Stimulated activated CD4-positive, alpha-beta T cell treated with anti-CD3 and anti-CD28 coated beads, Interleukin-15, amount 100 ng/mL, for 24 hours (primary cell): ENCODE data around the gene ESPL1.
"Not testable (repeated sequence)": the region's sequence is repeated elsewhere in the genome, so short reads cannot be mapped to it uniquely, and the experiment has no call there.

ENCODE experiments used
- DNase-seq: peaks from one replicate; pipeline ENCODE4 v3.0.0-alpha.2; 2020

The ESPL1 gene

DNA sequence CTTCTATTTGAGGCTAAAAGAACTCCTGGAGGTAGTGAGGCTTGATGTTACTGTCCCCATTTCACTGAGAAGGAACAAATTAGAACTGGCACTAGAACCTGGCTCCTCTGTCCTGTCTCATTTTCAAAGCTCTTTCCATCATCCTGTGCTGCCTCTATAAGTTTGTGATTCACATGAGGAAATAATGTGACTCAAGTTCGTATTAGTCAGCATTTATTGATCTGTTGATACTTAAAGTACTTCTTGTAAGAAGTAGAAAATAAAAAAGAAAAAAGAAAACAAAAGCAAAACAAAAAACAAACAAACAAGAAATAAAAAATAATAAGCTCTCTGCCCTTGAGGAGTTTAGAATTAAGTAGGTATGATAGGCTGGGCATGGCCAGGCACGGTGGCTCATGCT is 2.3 kb upstream of the ESPL1 start:
- no peak for DNase-seq

DNA sequence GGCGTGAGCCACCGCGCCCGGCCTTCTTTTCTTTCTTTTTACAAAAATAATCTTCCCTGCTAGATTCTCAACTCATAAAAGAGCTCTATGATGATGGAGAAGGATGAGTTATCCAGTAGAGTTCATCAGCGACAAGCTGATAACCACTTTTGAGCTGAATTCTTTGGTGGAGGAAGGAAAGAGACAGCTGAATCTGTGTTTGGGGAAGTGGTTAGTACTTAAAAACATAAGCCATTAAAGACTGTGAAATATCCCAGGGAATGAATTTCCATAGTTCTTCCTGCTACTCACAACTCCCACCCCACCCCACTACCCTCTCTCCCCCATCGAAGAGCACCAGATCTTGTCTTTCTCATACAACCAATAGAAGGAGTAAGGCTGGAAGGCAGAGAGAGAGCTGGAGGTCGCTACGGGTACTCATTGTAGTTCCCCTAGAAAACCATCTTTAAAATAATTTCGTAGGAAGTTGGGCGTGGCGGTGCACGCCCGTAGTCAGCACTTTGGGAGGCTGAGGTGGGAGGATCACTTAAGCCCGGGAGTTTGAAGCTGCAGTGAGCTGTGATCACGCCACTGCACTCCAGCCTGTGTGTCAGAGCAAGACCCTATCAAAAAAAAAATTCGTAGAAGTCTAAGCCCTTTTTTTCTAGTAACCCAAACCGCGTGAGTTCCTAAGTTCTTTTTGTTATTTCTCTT is 647 bp upstream of the ESPL1 start:
- DNase-seq, result peak; percentile 61

DNA sequence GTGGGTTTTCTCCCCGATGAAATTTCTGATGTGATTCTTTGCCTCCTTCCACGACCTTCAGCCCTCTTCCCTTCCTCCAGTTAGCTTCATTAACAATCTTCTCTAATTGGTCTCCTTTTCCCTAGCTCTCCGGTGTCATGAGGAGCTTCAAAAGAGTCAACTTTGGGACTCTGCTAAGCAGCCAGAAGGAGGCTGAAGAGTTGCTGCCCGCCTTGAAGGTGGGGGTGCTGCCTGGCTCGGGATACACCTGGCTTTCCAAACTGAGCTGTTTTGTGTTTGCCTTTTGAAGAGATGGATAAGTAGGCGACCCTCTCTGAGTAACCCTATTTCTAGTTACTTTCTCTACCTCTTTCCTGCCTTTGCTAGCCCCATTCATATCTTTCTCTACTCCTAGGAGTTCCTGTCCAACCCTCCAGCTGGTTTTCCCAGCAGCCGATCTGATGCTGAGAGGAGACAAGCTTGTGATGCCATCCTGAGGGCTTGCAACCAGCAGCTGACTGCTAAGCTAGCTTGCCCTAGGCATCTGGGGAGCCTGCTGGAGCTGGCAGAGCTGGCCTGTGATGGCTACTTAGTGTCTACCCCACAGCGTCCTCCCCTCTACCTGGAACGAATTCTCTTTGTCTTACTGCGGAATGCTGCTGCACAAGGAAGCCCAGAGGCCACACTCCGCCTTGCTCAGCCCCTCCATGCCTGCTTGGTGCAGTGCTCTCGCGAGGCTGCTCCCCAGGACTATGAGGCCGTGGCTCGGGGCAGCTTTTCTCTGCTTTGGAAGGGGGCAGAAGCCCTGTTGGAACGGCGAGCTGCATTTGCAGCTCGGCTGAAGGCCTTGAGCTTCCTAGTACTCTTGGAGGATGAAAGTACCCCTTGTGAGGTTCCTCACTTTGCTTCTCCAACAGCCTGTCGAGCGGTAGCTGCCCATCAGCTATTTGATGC is 797 bp downstream of the ESPL1 start:
- no peak for DNase-seq

DNA sequence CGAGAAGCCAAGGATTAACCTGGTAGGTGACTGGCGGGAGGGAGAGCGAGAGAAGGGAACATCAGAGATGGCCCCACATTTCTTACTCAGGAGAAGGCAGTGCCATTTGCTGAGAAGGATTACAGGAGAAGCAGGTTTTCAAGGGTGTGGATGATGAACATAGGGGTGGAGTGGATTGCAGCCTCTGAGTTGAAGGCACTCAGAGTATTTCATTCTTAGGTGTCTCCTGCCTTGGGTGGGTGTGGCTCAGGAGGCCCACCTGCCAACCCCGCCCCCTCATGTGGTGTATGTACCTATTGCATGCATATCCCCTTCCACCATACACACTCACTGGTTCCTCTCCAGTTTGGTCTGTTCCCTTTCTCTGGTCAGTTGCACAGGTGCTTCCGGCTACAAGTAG is 6.3 kb downstream of the ESPL1 start:
- no peak for DNase-seq

DNA sequence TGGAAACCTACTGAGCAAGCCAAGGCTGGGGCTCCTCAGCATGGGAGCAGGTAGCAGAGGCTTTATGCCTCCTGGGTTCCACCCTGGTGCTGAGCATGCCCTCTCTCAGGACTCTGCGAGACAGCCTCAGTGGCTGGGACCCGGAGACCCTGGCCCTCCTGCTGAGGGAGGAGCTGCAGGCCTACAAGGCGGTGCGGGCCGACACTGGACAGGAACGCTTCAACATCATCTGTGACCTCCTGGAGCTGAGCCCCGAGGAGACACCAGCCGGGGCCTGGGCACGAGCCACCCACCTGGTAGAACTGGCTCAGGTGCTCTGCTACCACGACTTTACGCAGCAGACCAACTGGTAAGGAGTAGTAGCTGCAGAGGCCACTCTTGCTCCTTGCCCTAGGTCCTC is 8.4 kb downstream of the ESPL1 start:
- no peak for DNase-seq

DNA sequence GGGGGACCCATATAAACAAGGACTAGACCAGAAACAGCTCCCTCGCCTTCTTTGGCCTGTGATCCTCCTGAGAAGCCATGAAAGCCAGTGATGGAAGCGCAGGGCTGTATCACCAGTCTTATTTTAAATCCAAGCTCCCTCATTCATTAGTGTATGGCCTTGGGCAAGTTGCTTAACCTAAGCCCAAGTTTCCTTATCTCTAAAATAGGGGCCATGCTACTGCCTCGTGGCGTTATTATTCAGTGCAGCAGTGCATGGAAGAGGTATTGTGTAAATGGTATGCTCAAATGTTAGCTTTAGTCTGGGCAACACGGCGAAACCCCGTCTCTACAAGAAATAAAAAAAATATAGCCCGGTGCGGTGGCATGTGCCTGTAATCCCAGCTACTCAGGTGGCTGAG is 9.9 kb downstream of the ESPL1 start:
- no peak for DNase-seq

DNA sequence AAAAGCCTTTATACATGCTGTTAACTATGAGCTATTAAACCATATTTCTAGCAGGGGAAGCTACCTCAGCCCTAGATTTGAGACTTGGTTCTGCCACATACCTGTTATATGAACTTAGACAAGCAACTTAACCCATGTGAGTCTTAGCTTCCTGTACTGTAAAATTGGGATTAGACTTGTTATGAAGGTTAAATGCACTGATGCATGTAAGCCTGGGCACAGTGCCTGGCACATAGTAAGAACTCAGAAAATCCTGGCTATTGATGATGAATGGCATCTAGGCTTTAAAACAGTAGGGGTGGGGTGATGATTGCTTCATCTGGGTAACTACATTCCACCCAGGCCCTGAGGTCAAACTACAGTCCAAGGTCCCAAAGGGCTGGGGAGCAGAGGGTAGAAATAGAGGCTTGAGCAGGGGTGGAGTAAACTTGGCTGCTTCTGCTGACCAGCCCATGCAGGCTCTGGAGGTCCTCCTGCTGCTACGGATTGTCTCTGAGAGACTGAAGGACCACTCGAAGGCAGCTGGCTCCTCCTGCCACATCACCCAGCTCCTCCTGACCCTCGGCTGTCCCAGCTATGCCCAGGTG is 11.3 kb downstream of the ESPL1 start:
- DNase-seq, result no peak

DNA sequence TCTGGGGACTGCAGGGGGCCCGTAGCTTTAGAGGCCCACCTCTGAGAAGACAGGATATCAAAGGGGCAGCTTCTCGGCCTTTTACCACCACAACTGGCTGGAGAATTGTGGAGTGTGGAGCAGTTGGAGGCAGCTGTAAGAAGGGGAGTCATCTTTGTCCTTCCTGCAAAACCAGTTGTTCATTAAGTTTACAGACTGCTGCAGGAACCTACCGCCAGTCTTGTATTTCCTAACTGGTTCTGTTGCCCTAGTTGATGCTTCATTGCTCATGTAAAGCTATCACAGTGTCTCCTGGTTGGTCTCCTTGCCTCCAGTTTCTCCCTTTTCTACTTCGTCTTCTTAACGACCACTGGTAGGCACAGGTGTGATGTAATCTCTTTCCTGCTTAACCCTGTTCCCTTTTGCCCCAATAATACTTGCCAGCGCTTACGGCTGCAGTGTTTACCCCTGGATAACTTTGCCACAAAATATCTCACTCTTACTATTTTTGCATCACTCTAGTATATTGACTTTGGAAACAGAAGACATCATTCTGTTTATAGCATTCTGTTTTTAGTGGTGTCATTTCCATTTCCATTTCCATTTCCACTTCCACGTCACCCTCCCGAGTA is 11.9 kb downstream of the ESPL1 start:
- DNase-seq, result no peak

DNA sequence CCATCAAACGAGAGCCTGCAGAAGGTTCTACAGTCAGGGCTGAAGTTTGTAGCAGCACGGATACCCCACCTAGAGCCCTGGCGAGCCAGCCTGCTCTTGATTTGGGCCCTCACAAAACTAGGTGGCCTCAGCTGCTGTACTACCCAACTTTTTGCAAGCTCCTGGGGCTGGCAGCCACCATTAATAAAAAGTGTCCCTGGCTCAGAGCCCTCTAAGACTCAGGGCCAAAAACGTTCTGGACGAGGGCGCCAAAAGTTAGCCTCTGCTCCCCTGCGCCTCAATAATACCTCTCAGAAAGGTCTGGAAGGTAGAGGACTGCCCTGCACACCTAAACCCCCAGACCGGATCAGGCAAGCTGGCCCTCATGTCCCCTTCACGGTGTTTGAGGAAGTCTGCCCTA is 18.3 kb downstream of the ESPL1 start:
- no peak for DNase-seq

DNA sequence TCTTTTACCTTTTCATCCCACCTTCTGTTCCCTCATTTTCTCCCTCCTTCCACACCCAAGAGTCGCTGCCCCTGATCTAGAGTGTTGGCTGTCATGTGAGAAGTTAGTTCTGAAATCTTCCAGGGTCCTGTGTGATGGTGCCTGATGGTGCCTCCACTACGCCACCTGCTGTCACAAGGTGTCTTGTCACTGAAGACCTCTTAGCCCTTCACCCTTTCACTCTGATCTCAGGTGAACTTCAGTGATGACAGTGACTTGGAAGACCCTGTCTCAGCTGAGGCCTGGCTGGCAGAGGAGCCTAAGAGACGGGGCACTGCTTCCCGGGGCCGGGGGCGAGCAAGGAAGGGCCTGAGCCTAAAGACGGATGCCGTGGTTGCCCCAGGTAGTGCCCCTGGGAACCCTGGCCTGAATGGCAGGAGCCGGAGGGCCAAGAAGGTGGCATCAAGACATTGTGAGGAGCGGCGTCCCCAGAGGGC is 19.7 kb downstream of the ESPL1 start:
- DNase-seq, result peak; percentile 72

DNA sequence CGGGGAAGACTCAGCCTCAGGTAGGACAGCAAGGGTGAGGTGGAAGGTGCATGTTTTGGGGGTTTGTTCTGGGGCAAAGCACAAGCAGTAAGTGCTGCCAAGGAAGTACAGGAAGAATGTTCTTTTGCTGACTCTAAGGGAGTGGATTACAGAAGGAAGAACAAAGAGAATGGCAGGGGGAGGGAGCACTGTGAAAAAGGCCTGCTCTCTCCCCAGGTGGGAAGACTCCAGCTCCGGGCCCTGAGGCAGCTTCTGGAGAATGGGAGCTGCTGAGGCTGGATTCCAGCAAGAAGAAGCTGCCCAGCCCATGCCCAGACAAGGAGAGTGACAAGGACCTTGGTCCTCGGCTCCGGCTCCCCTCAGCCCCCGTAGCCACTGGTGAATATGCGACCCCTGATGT is 20.2 kb downstream of the ESPL1 start:
- no peak for DNase-seq

DNA sequence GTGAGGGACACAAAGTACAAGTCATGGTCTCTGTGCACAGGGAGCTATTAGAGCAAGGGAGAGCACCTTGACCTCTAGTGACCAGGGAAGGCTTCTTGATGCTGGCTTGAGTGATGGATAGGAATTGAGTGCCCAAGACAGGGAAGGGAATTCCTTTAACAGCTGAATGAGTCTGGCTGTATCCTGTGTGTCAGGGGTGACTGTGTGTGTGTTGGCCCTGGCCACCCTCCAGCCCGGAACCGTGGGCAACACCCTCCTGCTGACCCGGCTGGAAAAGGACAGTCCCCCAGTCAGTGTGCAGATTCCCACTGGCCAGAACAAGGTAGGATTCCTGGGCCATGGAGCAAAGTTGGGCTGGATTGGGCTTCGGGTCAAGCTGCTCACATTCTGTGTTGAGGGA is 21.8 kb downstream of the ESPL1 start:
- no peak for DNase-seq

DNA sequence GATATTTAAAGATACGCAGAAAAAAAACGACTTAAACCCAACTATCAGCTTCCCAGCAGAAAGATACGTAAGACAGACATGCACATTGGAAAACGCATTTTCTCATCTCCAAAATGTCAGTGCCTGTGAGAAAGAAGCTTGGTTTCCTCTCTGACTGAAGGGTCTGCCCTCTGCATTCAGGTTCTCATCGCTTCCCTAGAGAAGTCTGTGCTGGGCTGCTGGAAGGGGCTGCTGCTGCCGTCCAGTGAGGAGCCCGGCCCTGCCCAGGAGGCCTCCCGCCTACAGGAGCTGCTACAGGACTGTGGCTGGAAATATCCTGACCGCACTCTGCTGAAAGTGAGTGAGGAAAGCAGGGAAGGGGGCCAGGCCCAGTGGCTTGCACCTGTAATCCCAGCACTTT is 22.6 kb downstream of the ESPL1 start:
- DNase-seq, result peak; percentile 34

DNA sequence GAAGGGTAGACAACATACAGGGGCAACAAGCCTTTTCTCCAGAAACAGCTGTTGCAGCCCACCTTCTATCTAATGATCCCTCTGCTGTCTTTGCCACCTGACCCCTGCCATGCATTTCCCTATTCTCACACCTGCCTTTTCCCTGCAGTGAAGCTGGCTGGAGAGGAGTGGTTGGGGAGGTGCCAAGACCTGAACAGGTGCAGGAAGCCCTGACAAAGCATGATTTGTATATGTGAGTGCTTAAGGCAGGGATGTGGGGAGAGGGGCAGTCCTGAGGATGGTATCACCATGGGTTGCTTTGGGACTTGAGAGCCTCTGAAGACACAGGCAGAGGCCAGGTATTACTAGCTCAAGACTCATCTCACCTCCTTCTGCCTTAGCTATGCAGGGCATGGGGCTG is 24.3 kb downstream of the ESPL1 start:
- DNase-seq, result no peak

DNA sequence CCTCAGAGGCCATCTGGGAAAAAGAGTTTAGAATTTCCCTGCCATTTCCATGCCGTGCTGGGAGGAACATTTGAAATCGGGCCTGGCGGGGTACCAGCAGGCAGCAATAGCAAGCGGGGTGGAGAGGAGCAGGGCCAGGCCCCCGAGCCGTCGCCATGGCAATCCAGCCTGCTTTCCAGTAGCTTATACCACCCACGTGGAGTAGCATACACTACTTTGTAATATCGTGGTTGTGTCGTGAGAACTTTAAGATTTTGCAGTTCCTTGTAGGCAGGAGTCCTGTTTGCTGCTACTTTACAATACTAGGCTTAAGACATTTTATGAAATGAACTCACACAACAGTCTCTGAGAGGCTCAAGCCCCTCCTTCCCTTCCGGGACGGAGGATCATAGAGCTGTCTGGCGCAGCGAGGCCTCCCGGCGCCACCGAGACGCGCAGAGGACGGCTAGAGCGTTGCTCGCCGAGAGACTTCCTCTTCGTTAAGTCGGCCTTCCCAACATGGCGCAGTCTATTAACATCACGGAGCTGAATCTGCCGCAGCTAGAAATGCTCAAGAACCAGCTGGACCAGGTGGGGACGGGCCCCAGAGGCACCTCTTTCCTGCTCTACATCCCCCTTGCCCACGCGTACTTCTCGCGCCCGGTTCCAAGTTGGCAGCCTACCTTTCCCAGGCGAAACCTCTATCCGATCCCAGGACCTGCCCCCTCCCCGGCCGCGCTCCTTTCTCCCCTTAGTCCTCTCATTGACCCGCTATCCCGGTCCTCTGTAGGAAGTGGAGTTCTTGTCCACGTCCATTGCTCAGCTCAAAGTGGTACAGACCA is 27.2 kb downstream of the ESPL1 start, which contains the start of gene PFDN5:
Gene PFDN5, plus strand, starts transcription at position 473 of the 821 bp plus-strand sequence. Its CDS starts 26 bp downstream, at position 499.
- peak; percentile 91 for DNase-seq

DNA sequence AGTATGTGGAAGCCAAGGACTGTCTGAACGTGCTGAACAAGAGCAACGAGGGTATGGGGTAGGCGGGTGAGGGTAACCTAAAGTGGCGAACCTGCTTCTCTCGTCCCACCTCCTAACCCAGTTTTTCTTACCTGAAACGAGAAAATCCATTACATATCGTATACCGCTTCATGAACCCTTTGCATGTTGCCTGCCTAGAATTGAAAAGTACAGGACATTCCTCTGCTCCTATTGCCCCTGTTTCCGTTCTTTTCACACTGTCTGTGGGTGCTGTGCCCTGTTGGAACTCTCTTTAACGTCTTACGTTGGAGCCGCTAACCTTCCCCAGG is 27.8 kb downstream of the ESPL1 start:
- DNase-seq, result no peak

DNA sequence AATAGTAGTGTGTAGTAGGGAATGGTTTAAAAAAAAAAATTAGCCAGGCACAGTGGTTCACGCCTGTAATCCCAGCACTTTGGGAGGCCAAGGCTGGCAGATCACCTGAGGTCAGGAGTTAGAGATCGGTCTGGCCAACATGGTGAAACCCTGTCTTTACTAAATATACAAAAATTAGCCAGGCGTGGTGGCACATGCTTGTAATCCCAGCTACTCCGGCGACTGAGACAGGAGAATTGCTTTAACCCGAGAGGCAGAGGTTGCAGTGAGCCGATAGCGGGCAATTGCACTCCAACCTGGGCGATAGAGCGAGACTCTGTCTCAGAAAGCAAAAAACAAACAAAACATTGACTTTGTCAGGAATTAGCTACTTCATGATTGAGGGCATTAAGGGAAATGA is 29.0 kb downstream of the ESPL1 start:
- DNase-seq, result not testable (repeated sequence)

DNA sequence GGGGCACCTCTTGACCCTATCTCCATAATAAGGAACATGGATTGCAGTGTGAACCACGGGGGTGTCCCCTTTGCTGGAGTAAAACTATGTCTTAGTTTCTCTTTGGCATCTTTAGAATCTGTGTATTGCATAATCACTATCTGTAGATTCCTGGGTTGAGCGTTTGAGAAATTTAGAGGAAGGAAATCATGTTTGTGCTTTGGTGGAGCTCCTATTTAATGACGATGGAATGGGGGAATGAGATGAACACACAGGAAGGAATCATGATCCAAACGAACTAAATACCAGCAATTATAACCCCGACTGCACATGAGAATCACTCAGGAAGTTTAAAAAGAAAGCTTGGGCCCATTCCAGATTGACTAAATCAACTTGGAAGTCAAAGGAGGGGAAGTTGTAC is 30.1 kb downstream of the ESPL1 start:
- no peak for DNase-seq

DNA sequence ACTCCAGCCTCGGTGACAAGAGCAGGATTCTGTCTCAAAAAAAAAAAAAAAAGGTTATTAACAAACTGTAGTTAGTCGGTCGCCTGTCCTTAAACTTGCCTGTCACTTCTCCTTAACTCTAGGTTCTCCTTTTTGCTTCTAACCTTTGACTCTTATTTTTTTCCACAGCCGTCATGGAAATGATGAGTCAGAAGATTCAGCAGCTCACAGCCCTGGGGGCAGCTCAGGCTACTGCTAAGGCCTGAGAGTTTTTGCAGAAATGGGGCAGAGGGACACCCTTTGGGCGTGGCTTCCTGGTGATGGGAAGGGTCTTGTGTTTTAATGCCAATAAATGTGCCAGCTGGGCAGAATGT is 31.0 kb downstream of the ESPL1 start:
- peak; percentile 52 for DNase-seq

DNA sequence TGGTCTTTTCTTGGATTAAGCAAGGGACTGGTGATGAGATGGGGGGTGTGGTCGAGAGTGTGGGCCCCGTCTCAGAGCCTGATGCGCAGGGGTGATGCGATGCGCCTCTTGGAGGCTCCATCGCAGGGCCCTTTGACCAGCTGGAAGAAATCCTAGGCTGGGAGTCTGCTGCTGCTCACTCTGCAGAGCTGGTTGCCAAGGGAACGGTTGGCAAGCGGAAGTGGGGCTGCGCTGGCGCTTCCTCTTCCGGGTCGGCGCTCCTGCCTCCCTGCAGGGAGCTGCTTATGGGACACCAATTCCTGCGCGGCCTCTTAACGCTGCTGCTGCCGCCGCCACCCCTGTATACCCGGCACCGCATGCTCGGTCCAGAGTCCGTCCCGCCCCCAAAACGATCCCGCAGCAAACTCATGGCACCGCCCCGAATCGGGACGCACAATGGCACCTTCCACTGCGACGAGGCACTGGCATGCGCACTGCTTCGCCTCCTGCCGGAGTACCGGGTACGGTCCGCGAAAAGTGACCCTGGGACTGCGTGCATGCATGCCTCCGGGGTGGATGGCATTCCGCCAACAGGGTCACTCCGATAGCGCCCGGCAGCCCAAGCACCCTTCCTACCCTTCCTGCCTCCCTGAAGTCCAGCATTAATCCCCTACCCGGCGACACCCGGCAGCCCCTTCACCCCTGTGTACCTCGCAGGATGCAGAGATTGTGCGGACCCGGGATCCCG is 31.5 kb downstream of the ESPL1 start, which contains the start of gene MYG1:
Gene MYG1, plus strand, starts transcription at position 242 of the 727 bp plus-strand sequence. Its CDS starts 43 bp downstream, at position 285.
- DNase-seq, result peak; percentile 92

DNA sequence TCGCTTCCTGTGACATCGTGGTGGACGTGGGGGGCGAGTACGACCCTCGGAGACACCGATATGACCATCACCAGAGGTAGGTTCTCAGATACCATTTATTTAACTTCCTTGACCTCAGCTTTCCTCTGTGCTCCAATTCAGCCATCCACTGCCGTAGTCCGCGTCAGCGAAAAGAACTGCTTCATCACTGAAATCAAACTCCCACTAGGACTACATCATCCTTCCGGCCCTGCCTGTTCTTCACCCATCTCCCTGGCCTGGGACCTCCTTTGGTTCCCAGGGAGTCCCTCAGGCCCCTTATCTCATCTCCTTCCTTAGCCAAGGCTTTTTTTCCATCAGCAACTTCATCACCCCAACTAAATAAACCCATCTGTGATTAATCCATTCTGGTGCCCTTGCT is 32.1 kb downstream of the ESPL1 start:
- peak; percentile 55 for DNase-seq

DNA sequence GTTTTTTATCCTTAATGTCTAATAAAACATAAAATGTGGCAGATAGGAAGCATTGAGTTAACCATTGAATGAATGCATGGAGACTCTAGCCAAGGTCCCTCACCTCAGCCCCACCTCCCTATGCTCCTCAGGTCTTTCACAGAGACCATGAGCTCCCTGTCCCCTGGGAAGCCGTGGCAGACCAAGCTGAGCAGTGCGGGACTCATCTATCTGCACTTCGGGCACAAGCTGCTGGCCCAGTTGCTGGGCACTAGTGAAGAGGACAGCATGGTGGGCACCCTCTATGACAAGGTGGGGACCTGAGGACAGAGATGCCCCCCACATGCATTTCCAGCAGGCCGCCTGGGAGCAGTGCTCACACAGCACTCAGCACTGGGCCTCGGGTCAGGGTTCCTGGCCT is 34.8 kb downstream of the ESPL1 start:
- no peak for DNase-seq
